HEK293T (cell line): ENCODE results near the gene WWOX.

Experiments used
- CTCF ChIA-PET: fragments of 350-600 bp; formaldehyde crosslinking; extraction: SDS; loops from one replicate; lab custom pipeline; 2021; ENCODE audit warnings: antibody characterized with exemption, inconsistent platforms; lab: Yijun Ruan, JAX
- POLR2A ChIA-PET: fragments of 350-600 bp; formaldehyde crosslinking; extraction: SDS; loops from one replicate; lab custom pipeline; 2020; ENCODE audit warnings: antibody characterized with exemption, inconsistent platforms; lab: Yijun Ruan, JAX
- DNase-seq: peaks from one replicate; pipeline ENCODE4 v3.0.0; 2012; ENCODE audit warnings: mixed read lengths; ENCODE audit errors: extremely low spot score
- ARNT ChIP-seq: fragments of 450-650 bp; IDR thresholded peaks from 2 replicates; pipeline ENCODE4 v1.6.1; 2017; ENCODE audit warnings: mild to moderate bottlenecking
- BHLHE40 ChIP-seq: fragments of 450-650 bp; IDR thresholded peaks from 2 replicates; pipeline ENCODE4 v1.6.1; 2016; ENCODE audit warnings: mild to moderate bottlenecking, moderate library complexity, borderline replicate concordance
- CTBP1 ChIP-seq: fragments of 450-650 bp; IDR thresholded peaks from 2 replicates; pipeline ENCODE4 v1.6.1; 2016; ENCODE audit warnings: borderline replicate concordance
- ELF4 ChIP-seq: fragments of 450-650 bp; IDR thresholded peaks from 2 replicates; pipeline ENCODE4 v1.6.1; 2017; ENCODE audit warnings: antibody characterized with exemption
- FOXA1 ChIP-seq: fragments of 450-650 bp; IDR thresholded peaks from 2 replicates; pipeline ENCODE4 v1.6.1; 2016; ENCODE audit warnings: mild to moderate bottlenecking
- FOXK2 ChIP-seq: fragments of 450-650 bp; IDR thresholded peaks from 2 replicates; pipeline ENCODE4 v1.6.1; 2016; ENCODE audit warnings: mild to moderate bottlenecking
- FOXM1 ChIP-seq: fragments of 450-650 bp; IDR thresholded peaks from 2 replicates; pipeline ENCODE4 v1.6.1; 2017; ENCODE audit warnings: mild to moderate bottlenecking, borderline replicate concordance
- HDGF ChIP-seq: fragments of 450-650 bp; IDR thresholded peaks from 2 replicates; pipeline ENCODE4 v1.6.1; 2017; ENCODE audit warnings: antibody characterized with exemption, borderline replicate concordance
- L3MBTL2 ChIP-seq: fragments of 450-650 bp; conservative IDR thresholded peaks from 2 replicates; pipeline ENCODE4 v1.6.1; 2016; ENCODE audit warnings: mild to moderate bottlenecking
- LEF1 ChIP-seq: fragments of 450-650 bp; IDR thresholded peaks from 2 replicates; pipeline ENCODE4 v1.6.1; 2017; ENCODE audit warnings: mild to moderate bottlenecking, borderline replicate concordance
- NFRKB ChIP-seq: fragments of 450-650 bp; IDR thresholded peaks from 2 replicates; pipeline ENCODE4 v1.6.1; 2016; ENCODE audit warnings: mild to moderate bottlenecking, moderate library complexity
- PKNOX1 ChIP-seq: fragments of 450-650 bp; IDR thresholded peaks from 2 replicates; pipeline ENCODE4 v1.6.1; 2016
- SP1 ChIP-seq: fragments of 450-650 bp; IDR thresholded peaks from 2 replicates; pipeline ENCODE4 v1.6.1; 2017
- SUZ12 ChIP-seq: fragments of 450-650 bp; IDR thresholded peaks from 2 replicates; pipeline ENCODE4 v1.6.1; 2016; ENCODE audit warnings: mild to moderate bottlenecking
- TARDBP ChIP-seq: fragments of 450-650 bp; IDR thresholded peaks from 2 replicates; pipeline ENCODE4 v1.6.1; 2016
- ZNF384 ChIP-seq: fragments of 450-650 bp; IDR thresholded peaks from 2 replicates; pipeline ENCODE4 v1.6.1; 2016

WWOX gene

GRCh38 chr16:78465730-78466129 is 366.3 kb downstream of the WWOX start:
- ChIA-PET POLR2A (no interaction called here), CTCF (no interaction called here)
- DNase-seq, result no peak
- no peak for TF ChIP-seq LEF1
- no peak for TF ChIP-seq NFRKB
- TF ChIP-seq L3MBTL2, result no peak
- no peak for TF ChIP-seq FOXK2
- TF ChIP-seq FOXM1, result no peak
- TF ChIP-seq ZNF384, result no peak
- TF ChIP-seq CTBP1, result no peak
- no peak for TF ChIP-seq BHLHE40
- TF ChIP-seq ARNT, result no peak
- TF ChIP-seq SP1, result no peak
- no peak for TF ChIP-seq FOXA1
- TF ChIP-seq ELF4, result no peak
- TF ChIP-seq HDGF, result no peak
- TF ChIP-seq PKNOX1, result no peak
- no peak for TF ChIP-seq TARDBP
- TF ChIP-seq SUZ12, result no peak

- TF ChIP-seq L3MBTL2, result no peak
- no peak for TF ChIP-seq HDGF
- no peak for TF ChIP-seq FOXK2
- TF ChIP-seq BHLHE40, result no peak
- no peak for TF ChIP-seq FOXA1
- TF ChIP-seq ELF4, result no peak
- no peak for TF ChIP-seq NFRKB
- no peak for TF ChIP-seq TARDBP
- TF ChIP-seq ARNT, result no peak
- TF ChIP-seq LEF1, result no peak
- no peak for TF ChIP-seq ZNF384
- TF ChIP-seq SUZ12, result no peak
- no peak for TF ChIP-seq PKNOX1
- TF ChIP-seq CTBP1, result no peak
- no peak for TF ChIP-seq SP1
- TF ChIP-seq FOXM1, result no peak
- DNase-seq, result no peak
- CTCF ChIA-PET, result no interaction called here
- POLR2A ChIA-PET, result no interaction called here
These were observed 370.3 kb downstream of the WWOX start for GRCh38 chr16:78469787-78470186.

GRCh38 chr16:78473031-78473699 is 373.7 kb downstream of the WWOX start:
- no peak for DNase-seq
- TF ChIP-seq NFRKB, result no peak
- no peak for TF ChIP-seq HDGF
- no peak for TF ChIP-seq CTBP1
- TF ChIP-seq L3MBTL2, result no peak
- no peak for TF ChIP-seq SP1
- no peak for TF ChIP-seq FOXM1
- TF ChIP-seq TARDBP, result no peak
- no peak for TF ChIP-seq ARNT
- TF ChIP-seq BHLHE40, result no peak
- no peak for TF ChIP-seq SUZ12
- TF ChIP-seq ZNF384, result no peak
- TF ChIP-seq PKNOX1, result no peak
- no peak for TF ChIP-seq ELF4
- no peak for TF ChIP-seq FOXK2
- no peak for TF ChIP-seq LEF1
- TF ChIP-seq FOXA1, result no peak

GRCh38 chr16:78474762-78475161 is 375.3 kb downstream of the WWOX start:
- TF ChIP-seq FOXM1 (no peak), LEF1 (no peak)
- ChIA-PET CTCF (no interaction called here), POLR2A (no interaction called here)
- DNase-seq, result no peak

More at GRCh38 chr16:78473031-78473699, 373.7 kb downstream of the WWOX start:
- POLR2A ChIA-PET, result interaction anchor here (1.3 kb wide), 1 partner anchor 13 kb away, joined by 3 read pairs; no protein-coding TSS in a partner anchor
- CTCF ChIA-PET, result interaction anchor here (0.7 kb wide), 1 partner anchor 279 kb away, joined by 5 read pairs; no protein-coding TSS in a partner anchor

- CTCF ChIA-PET, result no interaction called here
- DNase-seq, result no peak
- TF ChIP-seq FOXA1, result no peak
- no peak for TF ChIP-seq SP1
- no peak for TF ChIP-seq SUZ12
- no peak for TF ChIP-seq NFRKB
- no peak for TF ChIP-seq CTBP1
- TF ChIP-seq LEF1, result no peak
- TF ChIP-seq ARNT, result no peak
- no peak for TF ChIP-seq ZNF384
- TF ChIP-seq PKNOX1, result no peak
- no peak for TF ChIP-seq FOXK2
- no peak for TF ChIP-seq FOXM1
- no peak for TF ChIP-seq ELF4
- TF ChIP-seq BHLHE40, result no peak
- TF ChIP-seq L3MBTL2, result no peak
- no peak for TF ChIP-seq TARDBP
- no peak for TF ChIP-seq HDGF
- POLR2A ChIA-PET, result no interaction called here
These were observed 377.2 kb downstream of the WWOX start for GRCh38 chr16:78476615-78477014.
